K562 (cell line): ENCODE results near the gene MYO1F. TPM values are rescaled to one million over a fixed set of nuclear protein-coding genes. Genes with fewer than 3 reads are reported as not detected.

Experiments
- ATAC-seq: fragments of 200-7000 bp; cut with Tn5 transposase; 3 replicates; pipeline ENCODE4 v1.9.1; 2020; ENCODE audit warnings: moderate library complexity
- BruUV-seq: library from RNA; stranded (reverse); fragments of 400-500 nt; replicated peaks from 2 replicates; lab custom pipeline; 2021; lab: Mats Ljungman, UMichigan
- CTCF ChIA-PET: fragments of 300-600 bp; formaldehyde crosslinking; extraction: SDS; loops from one replicate; lab custom pipeline; 2021; ENCODE audit warnings: low intra/inter-chr PET ratio; lab: Yijun Ruan, JAX
- POLR2A ChIA-PET: fragments of 300-600, 350-650 bp; sonication (Branson Sonifier 250); formaldehyde crosslinking; extraction: SDS; loops from one replicate; lab custom pipeline; 2021; ENCODE audit warnings: antibody characterized with exemption, inconsistent platforms; lab: Yijun Ruan, JAX
- DNase-seq, 4 experiments: peaks; one replicate each; pipeline versions ENCODE4 v3.0.0 to v3.0.0-alpha.2; 2011 to 2018; ENCODE audit warnings: low spot score in 3 of 4, mixed read lengths in 3 of 4; ENCODE audit errors: extremely low read depth in 1 of 4
- FAIRE-seq: peaks from 2 replicates; lab custom pipeline; 2011; peaks lifted over from hg19 to GRCh38; lab: Jason Lieb, UNC
- H2AFZ ChIP-seq: 2 replicates; pipeline ENCODE4 v1.6.0; 2011; ENCODE audit warnings: low read depth, low read length, control low read depth, inconsistent platforms
- H3K27ac ChIP-seq: fragments of 200-600 bp; 3 replicates; pipeline ENCODE4 v1.8.0; 2011; ENCODE audit warnings: low read depth, mild to moderate bottlenecking, control low read depth, inconsistent platforms, low read length, moderate library complexity, mixed read lengths; ENCODE audit errors: extremely low read depth
- H3K27me3 ChIP-seq, 2 experiments: fragments of 300-600 bp in 1 of 2; 2 replicates in 1 of 2; 3 replicates in 1 of 2; pipeline versions ENCODE4 v1.6.0 to v1.8.0; 2011; ENCODE audit warnings: inconsistent platforms in 2 of 2, low read length in 2 of 2, mild to moderate bottlenecking in 1 of 2, mixed read lengths in 1 of 2, moderate library complexity in 1 of 2; ENCODE audit not compliant: control insufficient read depth in 2 of 2, insufficient read depth in 2 of 2
- H3K36me3 ChIP-seq: fragments of 300-600 bp; 3 replicates; pipeline ENCODE4 v1.8.0; 2011; ENCODE audit warnings: mild to moderate bottlenecking, low read length, inconsistent platforms; ENCODE audit not compliant: control insufficient read depth, insufficient read depth
- H3K4me1 ChIP-seq, 2 experiments: fragments of 200-600 bp in 1 of 2; replicated peaks in 1 of 2; 2 replicates in 1 of 2; 3 replicates in 1 of 2; pipeline versions ENCODE4 v1.5.1 to v1.8.0; 2011; ENCODE audit warnings: inconsistent platforms in 2 of 2, low read length in 2 of 2, mild to moderate bottlenecking in 1 of 2, mixed read lengths in 1 of 2, moderate library complexity in 1 of 2; ENCODE audit not compliant: control insufficient read depth in 2 of 2, insufficient read depth in 2 of 2
- H3K4me2 ChIP-seq: 2 replicates; pipeline ENCODE4 v1.6.1; 2011; ENCODE audit warnings: low read length, control low read depth, inconsistent platforms, mixed read lengths; ENCODE audit not compliant: insufficient read depth
- H3K4me3 ChIP-seq: fragments of 200-600 bp; sonication (generic), shearing (Covaris generic); 2 replicates; pipeline ENCODE4 v1.5.1; 2016; ENCODE audit warnings: control low read depth, inconsistent platforms
- H3K79me2 ChIP-seq: fragments of 200-600 bp; 3 replicates; pipeline ENCODE4 v1.8.0; 2011; ENCODE audit warnings: low read length, inconsistent platforms; ENCODE audit not compliant: control insufficient read depth, insufficient read depth
- H3K9ac ChIP-seq, 2 experiments: 2 replicates each; pipeline versions ENCODE4 v1.6.0 to v1.6.1; 2011; ENCODE audit warnings: low read depth in 2 of 2, low read length in 2 of 2, control low read depth in 1 of 2, inconsistent platforms in 1 of 2, mild to moderate bottlenecking in 1 of 2, mixed read lengths in 1 of 2; ENCODE audit not compliant: insufficient read depth in 1 of 2
- H3K9me1 ChIP-seq: one replicate; pipeline ENCODE4 v1.6.0; 2011; ENCODE audit warnings: inconsistent platforms, mild to moderate bottlenecking, low read length, moderate library complexity; ENCODE audit not compliant: control insufficient read depth, insufficient read depth
- H3K9me3 ChIP-seq: replicated peaks from 2 replicates; pipeline ENCODE4 v1.5.1; 2011; ENCODE audit warnings: low read depth, low read length, inconsistent platforms; ENCODE audit not compliant: control insufficient read depth, insufficient read depth
- H4K20me1 ChIP-seq: replicated peaks from 2 replicates; pipeline ENCODE4 v1.6.1; 2011; ENCODE audit warnings: low read length, inconsistent platforms, mixed read lengths; ENCODE audit not compliant: control insufficient read depth, insufficient read depth
- BRD9 ChIP-seq: fragments of 450-650 bp; IDR thresholded peaks from 2 replicates; pipeline ENCODE4 v1.6.1; 2018; ENCODE audit warnings: low read depth; ENCODE audit not compliant: partially characterized antibody
- CXXC5 ChIP-seq: fragments of 250-450 bp; sonication (Bioruptor Pico); IDR thresholded peaks from 2 replicates; pipeline ENCODE4 v1.8.0; 2022; ENCODE audit warnings: inconsistent platforms, mild to moderate bottlenecking, moderate library complexity
- FOXA3 ChIP-seq, 2 experiments: fragments of 450-650 bp in 1 of 2; sonication (generic) in 1 of 2; formaldehyde crosslinking; IDR thresholded peaks in 1 of 2; conservative IDR thresholded peaks in 1 of 2; 2 replicates each; pipeline versions ENCODE4 v1.4.0 to v1.8.0; 2020 to 2022; ENCODE audit warnings: mild to moderate bottlenecking in 2 of 2, missing genetic modification reagents in 1 of 2
- LARP7 ChIP-seq: fragments of 450-650 bp; IDR thresholded peaks from 2 replicates; pipeline ENCODE4 v1.6.1; 2016
- THRAP3 ChIP-seq: fragments of 450-650 bp; IDR thresholded peaks from 2 replicates; pipeline ENCODE4 v1.6.1; 2016; ENCODE audit warnings: mild to moderate bottlenecking, inconsistent platforms, borderline replicate concordance
- TOE1 ChIP-seq, 2 experiments: fragments of 450-650 bp in 1 of 2; sonication (generic) in 1 of 2; formaldehyde crosslinking in 1 of 2; IDR thresholded peaks; 2 replicates each; pipeline versions ENCODE4 v1.7.1 to v1.8.0; 2016 to 2022; ENCODE audit warnings: borderline replicate concordance in 2 of 2, mild to moderate bottlenecking in 2 of 2, antibody characterized with exemption in 1 of 2, inconsistent platforms in 1 of 2, low read depth in 1 of 2, missing genetic modification reagents in 1 of 2, moderate library complexity in 1 of 2
- ZFP30 ChIP-seq: fragments of 250-450 bp; sonication (Bioruptor Pico); IDR thresholded peaks from 2 replicates; pipeline ENCODE4 v1.8.0; 2022; ENCODE audit warnings: moderate library complexity, mild to moderate bottlenecking, inconsistent platforms, borderline replicate concordance
- ZNF707 ChIP-seq: fragments of 250-450 bp; sonication (Bioruptor Pico); conservative IDR thresholded peaks from 2 replicates; pipeline ENCODE4 v1.8.0; 2022; ENCODE audit warnings: inconsistent platforms, mild to moderate bottlenecking, moderate library complexity
- ZZZ3 ChIP-seq: fragments of 450-650 bp; IDR thresholded peaks from 2 replicates; pipeline ENCODE4 v1.6.1; 2016; ENCODE audit warnings: antibody characterized with exemption, mild to moderate bottlenecking, moderate library complexity
- WGBS: fragments of 100-300 bp; shearing (Covaris generic); methylation state at CpG from one replicate; pipeline ENCODE4 v1.1.6; 2016; ENCODE audit warnings: low coverage, mixed read lengths; ENCODE audit not compliant: insufficient coverage; ENCODE audit errors: missing lambda C conversion rate; 5-methylcytosine and 5-hydroxymethylcytosine counted together
- in situ Hi-C: fragments of 300-500 bp; cut with MboI; formaldehyde crosslinking; loops from 4 replicates; pipeline ENCODE4 v1.15.0; 2018; ENCODE audit warnings: inconsistent platforms, mixed read lengths
- intact Hi-C: fragments of 100-400 bp; cut with micrococcal nuclease; formaldehyde crosslinking; loops from 2 replicates; pipeline ENCODE4 v1.14.2; 2022
- polyA plus RNA-seq, 8 experiments: library from polyadenylated mRNA; depleted of rRNA in 4 of 8; stranded (reverse) in 5 of 8; unstranded in 3 of 8; fragments of >200 nt; fragmentation: Nextera tagmentation in 2 of 8; fragmentation: Illumina TruSeq in 1 of 8; extraction: Ambion mirVana in 2 of 8; extraction: Trizol in 1 of 8; gene quantifications; 2 replicates each; pipeline versions ENCODE4 v1.2.1 to v1.2.3, GENCODE V29; 2011 to 2014; ENCODE audit warnings: inconsistent platforms in 1 of 8, missing spikeins in 1 of 8
- total RNA-seq, 7 experiments: library from RNA; depleted of rRNA in 6 of 7; stranded (reverse); fragments of >200 nt in 6 of 7; fragmentation: Illumina TruSeq in 2 of 7; extraction: Trizol in 2 of 7; gene quantifications; 2 replicates each; pipeline versions ENCODE4 v1.2.1 to v1.2.3, GENCODE V29; 2011 to 2021; ENCODE audit warnings: low replicate concordance in 1 of 7
- TF ChIP-seq, protein P1 (sequence below): IDR thresholded peaks from 3 replicates; pipeline ENCODE4 v1.6.1; 2011; ENCODE audit warnings: borderline replicate concordance, mild to moderate bottlenecking; ENCODE audit not compliant: insufficient read length, insufficient read depth
- TF ChIP-seq, protein P2 (sequence below): IDR thresholded peaks from 2 replicates; pipeline ENCODE4 v1.6.1; 2012; ENCODE audit warnings: low read depth, low read length, improper control_type of control experiment, borderline replicate concordance
- TF ChIP-seq, protein P3 (sequence below), 2 experiments: fragments of 450-650 bp in 1 of 2; IDR thresholded peaks; 2 replicates each; pipeline ENCODE4 v1.6.1; 2011 to 2017; ENCODE audit warnings: low read depth in 2 of 2, antibody characterized with exemption in 1 of 2, borderline replicate concordance in 1 of 2, low read length in 1 of 2, mild to moderate bottlenecking in 1 of 2, mixed read lengths in 1 of 2; ENCODE audit not compliant: control insufficient read depth in 1 of 2
- TF ChIP-seq, protein P4 (sequence below), 3 experiments: IDR thresholded peaks in 2 of 3; conservative IDR thresholded peaks in 1 of 3; 2 replicates each; pipeline ENCODE4 v1.5.1; 2011 to 2012; ENCODE audit warnings: low read length in 3 of 3, mild to moderate bottlenecking in 3 of 3, control low read depth in 2 of 3, improper control_type of control experiment in 1 of 3, inconsistent platforms in 1 of 3, low read depth in 1 of 3, mixed read lengths in 1 of 3, moderate library complexity in 1 of 3; ENCODE audit not compliant: insufficient read depth in 2 of 3

The MYO1F gene
- total and polyA plus RNA-seq, 9 of the 15 experiments (the other 6 are each of a cell fraction or from before 2014, with no cell fraction given): 0.78 to 9.4 (median 4.3) TPM

DNA sequence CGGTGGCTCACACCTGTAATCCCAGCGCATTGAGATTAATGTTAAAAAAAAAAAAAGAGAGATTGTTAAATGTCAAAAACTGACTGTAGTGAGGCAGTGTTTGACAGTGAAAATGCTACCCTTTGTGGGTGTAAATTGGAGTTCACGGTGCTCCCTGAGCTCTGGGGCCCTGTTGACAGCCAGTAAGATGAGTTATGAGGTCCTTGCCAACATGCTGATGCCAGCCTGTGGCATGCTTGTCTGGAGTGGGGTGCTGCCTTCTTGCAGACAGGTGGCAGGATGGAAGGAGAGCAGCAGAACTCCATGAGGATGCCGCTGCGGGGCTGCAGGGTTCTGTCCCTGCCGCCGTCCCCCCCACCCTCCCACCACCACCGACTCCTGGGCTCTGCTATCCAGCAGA, 100.7 kb downstream of the MYO1F start:
- H3K4me3 ChIP-seq: no peak overlapping the region
- in situ Hi-C loops (no loop called here), intact Hi-C loops (no loop called here)
- H4K20me1 ChIP-seq: peaks cover 15% of the 10 kb centered on the region
- CTCF ChIA-PET: no interaction called here
- H3K9me3 ChIP-seq: no peaks in the 10 kb centered on the region
- DNase-seq: no peak
- ATAC-seq: no peak
- no peak overlapping the region for H2AFZ ChIP-seq
- POLR2A ChIA-PET: interaction anchor here (1.9 kb wide), 1 partner anchor 12 kb away, joined by 7 read pairs; no protein-coding TSS in a partner anchor
- no TSS peak for BruUV-seq
- peaks cover 90% of the 10 kb centered on the region for H3K36me3 ChIP-seq
- no peak overlapping the region for H3K27ac ChIP-seq
- H3K4me1 ChIP-seq: peaks cover 0 to 4% of the 10 kb centered on the region in 2 experiments; a peak in 1 of 5 replicates
- FAIRE-seq: no peak
- H3K4me2 ChIP-seq: no peak overlapping the region
- 91% methylated on average over 4 of the region's 8 CpGs for WGBS
- peaks cover 64% of the 10 kb centered on the region for H3K79me2 ChIP-seq
- H3K9ac ChIP-seq: no peak overlapping the region
- H3K27me3 ChIP-seq: no peaks in the 10 kb centered on the region
- H3K9me1 ChIP-seq: no peaks in the 10 kb centered on the region
- TF ChIP-seq LARP7: no peak
- no peak for TF ChIP-seq ZFP30 (CRISPR knock-in tag)
- no peak for TF ChIP-seq ZZZ3
- TF ChIP-seq THRAP3: no peak
- no peak for TF ChIP-seq TOE1 (IDR thresholded peaks at IDR 0.05; ENCODE audit: borderline replicate concordance)
- no peak for TF ChIP-seq TOE1 (CRISPR knock-in tag; IDR thresholded peaks at IDR 0.05; ENCODE audit: borderline replicate concordance, low read depth)
- TF ChIP-seq, protein P1, sequence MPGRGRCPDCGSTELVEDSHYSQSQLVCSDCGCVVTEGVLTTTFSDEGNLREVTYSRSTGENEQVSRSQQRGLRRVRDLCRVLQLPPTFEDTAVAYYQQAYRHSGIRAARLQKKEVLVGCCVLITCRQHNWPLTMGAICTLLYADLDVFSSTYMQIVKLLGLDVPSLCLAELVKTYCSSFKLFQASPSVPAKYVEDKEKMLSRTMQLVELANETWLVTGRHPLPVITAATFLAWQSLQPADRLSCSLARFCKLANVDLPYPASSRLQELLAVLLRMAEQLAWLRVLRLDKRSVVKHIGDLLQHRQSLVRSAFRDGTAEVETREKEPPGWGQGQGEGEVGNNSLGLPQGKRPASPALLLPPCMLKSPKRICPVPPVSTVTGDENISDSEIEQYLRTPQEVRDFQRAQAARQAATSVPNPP: no peak
- TF ChIP-seq FOXA3 (CRISPR knock-in tag; conservative IDR thresholded peaks at IDR 0.05 in 1 of 2, IDR thresholded peaks at IDR 0.05 in 1 of 2): no peak
- TF ChIP-seq, protein P2, sequence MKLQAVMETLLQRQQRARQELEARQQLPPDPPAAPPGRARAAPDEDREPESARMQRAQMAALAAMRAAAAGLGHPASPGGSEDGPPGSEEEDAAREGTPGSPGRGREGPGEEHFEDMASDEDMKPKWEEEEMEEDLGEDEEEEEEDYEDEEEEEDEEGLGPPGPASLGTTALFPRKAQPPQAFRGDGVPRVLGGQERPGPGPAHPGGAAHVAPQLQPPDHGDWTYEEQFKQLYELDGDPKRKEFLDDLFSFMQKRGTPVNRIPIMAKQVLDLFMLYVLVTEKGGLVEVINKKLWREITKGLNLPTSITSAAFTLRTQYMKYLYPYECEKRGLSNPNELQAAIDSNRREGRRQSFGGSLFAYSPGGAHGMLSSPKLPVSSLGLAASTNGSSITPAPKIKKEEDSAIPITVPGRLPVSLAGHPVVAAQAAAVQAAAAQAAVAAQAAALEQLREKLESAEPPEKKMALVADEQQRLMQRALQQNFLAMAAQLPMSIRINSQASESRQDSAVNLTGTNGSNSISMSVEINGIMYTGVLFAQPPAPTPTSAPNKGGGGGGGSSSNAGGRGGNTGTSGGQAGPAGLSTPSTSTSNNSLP: no peak
- TF ChIP-seq BRD9: no peak
- TF ChIP-seq ZNF707: no peak
- no peak for TF ChIP-seq CXXC5 (CRISPR knock-in tag)
- TF ChIP-seq, protein P3, sequence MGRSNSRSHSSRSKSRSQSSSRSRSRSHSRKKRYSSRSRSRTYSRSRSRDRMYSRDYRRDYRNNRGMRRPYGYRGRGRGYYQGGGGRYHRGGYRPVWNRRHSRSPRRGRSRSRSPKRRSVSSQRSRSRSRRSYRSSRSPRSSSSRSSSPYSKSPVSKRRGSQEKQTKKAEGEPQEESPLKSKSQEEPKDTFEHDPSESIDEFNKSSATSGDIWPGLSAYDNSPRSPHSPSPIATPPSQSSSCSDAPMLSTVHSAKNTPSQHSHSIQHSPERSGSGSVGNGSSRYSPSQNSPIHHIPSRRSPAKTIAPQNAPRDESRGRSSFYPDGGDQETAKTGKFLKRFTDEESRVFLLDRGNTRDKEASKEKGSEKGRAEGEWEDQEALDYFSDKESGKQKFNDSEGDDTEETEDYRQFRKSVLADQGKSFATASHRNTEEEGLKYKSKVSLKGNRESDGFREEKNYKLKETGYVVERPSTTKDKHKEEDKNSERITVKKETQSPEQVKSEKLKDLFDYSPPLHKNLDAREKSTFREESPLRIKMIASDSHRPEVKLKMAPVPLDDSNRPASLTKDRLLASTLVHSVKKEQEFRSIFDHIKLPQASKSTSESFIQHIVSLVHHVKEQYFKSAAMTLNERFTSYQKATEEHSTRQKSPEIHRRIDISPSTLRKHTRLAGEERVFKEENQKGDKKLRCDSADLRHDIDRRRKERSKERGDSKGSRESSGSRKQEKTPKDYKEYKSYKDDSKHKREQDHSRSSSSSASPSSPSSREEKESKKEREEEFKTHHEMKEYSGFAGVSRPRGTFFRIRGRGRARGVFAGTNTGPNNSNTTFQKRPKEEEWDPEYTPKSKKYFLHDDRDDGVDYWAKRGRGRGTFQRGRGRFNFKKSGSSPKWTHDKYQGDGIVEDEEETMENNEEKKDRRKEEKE (IDR thresholded peaks at IDR 0.05; ENCODE audit: borderline replicate concordance in 1 of 2, control insufficient read depth in 1 of 2, low read depth in 2 of 2, low read length in 1 of 2): no peak
- TF ChIP-seq, protein P4, sequence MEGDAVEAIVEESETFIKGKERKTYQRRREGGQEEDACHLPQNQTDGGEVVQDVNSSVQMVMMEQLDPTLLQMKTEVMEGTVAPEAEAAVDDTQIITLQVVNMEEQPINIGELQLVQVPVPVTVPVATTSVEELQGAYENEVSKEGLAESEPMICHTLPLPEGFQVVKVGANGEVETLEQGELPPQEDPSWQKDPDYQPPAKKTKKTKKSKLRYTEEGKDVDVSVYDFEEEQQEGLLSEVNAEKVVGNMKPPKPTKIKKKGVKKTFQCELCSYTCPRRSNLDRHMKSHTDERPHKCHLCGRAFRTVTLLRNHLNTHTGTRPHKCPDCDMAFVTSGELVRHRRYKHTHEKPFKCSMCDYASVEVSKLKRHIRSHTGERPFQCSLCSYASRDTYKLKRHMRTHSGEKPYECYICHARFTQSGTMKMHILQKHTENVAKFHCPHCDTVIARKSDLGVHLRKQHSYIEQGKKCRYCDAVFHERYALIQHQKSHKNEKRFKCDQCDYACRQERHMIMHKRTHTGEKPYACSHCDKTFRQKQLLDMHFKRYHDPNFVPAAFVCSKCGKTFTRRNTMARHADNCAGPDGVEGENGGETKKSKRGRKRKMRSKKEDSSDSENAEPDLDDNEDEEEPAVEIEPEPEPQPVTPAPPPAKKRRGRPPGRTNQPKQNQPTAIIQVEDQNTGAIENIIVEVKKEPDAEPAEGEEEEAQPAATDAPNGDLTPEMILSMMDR (IDR thresholded peaks at IDR 0.05 in 2 of 3, conservative IDR thresholded peaks at IDR 0.05 in 1 of 3; ENCODE audit: insufficient read depth in 2 of 3, low read depth in 1 of 3, low read length in 3 of 3): no peak
